Activated T-helper 2 cell treated with anti-CD3 and anti-CD28 coated beads, Interferon-gamma antibody, Interleukin-2, Interleukin-4, amounts not matched to agents 10 μg/mL and 5 μg/mL and 100 μg/mL, durations not matched to agents 14 hours and 24 hours and 36 hours (primary cell): ENCODE measurements around the gene CRIM1. TPM values are rescaled to one million over a fixed set of nuclear protein-coding genes. Genes with fewer than 3 reads are reported as not detected.

Experiments
- DNase-seq: peaks from one replicate; pipeline ENCODE4 v3.0.0; 2021; ENCODE audit warnings: low spot score
- H3K27ac Mint-ChIP-seq: one replicate; pipeline ENCODE4 v1.8.0; 2021; ENCODE audit warnings: mixed read lengths
- H3K27me3 Mint-ChIP-seq: one replicate; pipeline ENCODE4 v1.8.0; 2021; ENCODE audit warnings: low read depth, mixed read lengths
- H3K36me3 Mint-ChIP-seq: one replicate; pipeline ENCODE4 v1.8.0; 2021; ENCODE audit warnings: low read depth, mixed read lengths
- H3K4me1 Mint-ChIP-seq: one replicate; pipeline ENCODE4 v1.8.0; 2021; ENCODE audit warnings: low read depth, mixed read lengths
- H3K4me3 Mint-ChIP-seq: one replicate; pipeline ENCODE4 v1.8.0; 2021; ENCODE audit warnings: low read depth, mild to moderate bottlenecking, moderate library complexity, mixed read lengths
- H3K9me3 Mint-ChIP-seq: one replicate; pipeline ENCODE4 v1.8.0; 2021; ENCODE audit warnings: mixed read lengths
- intact Hi-C: fragments of 100-400 bp; cut with micrococcal nuclease; formaldehyde crosslinking; loops from one replicate; pipeline ENCODE4 v1.15.1; 2023
- total RNA-seq: library from RNA; stranded (reverse); gene quantifications from 2 replicates; pipeline ENCODE4 v1.2.3, GENCODE V29; 2022

Gene CRIM1
- total RNA-seq, 1 donor from 2014 or later = 12.8 TPM

DNA sequence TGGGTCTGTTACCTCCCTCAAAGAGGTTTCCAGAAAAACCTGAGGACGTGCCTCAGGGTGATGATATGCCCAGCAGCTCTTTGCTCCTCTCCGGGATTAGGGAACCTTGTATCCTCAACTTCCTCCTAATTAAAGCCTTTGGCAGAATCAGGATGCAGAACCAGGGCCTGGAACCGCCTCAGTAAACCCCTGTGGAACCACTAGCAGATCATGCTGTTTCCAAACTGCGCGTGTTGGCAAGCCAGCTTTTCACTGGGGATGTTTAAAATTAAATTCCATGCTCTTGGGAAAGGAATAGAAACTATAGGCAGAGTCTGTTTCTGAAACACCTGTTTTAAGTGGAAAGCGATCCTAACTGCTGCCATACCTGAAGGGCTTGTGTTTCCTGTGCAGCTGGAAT lies 26.4 kb downstream of the CRIM1 start:
- Mint-ChIP-seq H3K9me3 (no peaks in the 10 kb centered on the region), H3K4me3 (no peak overlapping the region), H3K27ac (no peak overlapping the region), H3K4me1 (peaks cover 9% of the 10 kb centered on the region), H3K36me3 (no peaks in the 10 kb centered on the region), H3K27me3 (peaks cover 22% of the 10 kb centered on the region)
- no peak for DNase-seq
- intact Hi-C loops = no loop called here

GRCh38 chr2:36382472-36382871 lies 26.9 kb downstream of the CRIM1 start:
- DNase-seq = no peak
- H3K36me3 Mint-ChIP-seq = no peaks in the 10 kb centered on the region
- H3K4me1 Mint-ChIP-seq = peaks cover 12% of the 10 kb centered on the region
- intact Hi-C loops = no loop called here
- no peak overlapping the region for H3K4me3 Mint-ChIP-seq
- H3K9me3 Mint-ChIP-seq = no peaks in the 10 kb centered on the region
- H3K27me3 Mint-ChIP-seq = peaks cover 22% of the 10 kb centered on the region
- no peak overlapping the region for H3K27ac Mint-ChIP-seq

DNA sequence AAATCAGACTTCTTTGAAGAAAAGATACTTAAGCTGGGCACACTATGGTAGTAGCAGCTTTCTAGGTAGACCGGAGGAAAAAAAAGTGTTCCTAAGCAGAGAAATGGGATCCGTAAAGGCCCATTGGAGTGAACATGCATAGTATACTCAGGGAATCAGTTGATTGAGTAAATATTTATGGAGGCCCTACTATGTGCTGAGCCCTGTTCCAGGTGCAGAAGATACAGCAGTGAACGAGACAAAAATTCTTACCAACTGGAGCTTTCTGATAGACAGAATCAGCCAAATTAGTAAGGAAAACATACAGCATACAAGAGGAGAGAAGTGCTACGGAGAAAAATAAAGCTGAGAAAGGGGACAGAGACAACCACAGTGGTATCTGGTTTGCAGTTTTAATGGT lies 28.1 kb downstream of the CRIM1 start:
- Mint-ChIP-seq H3K4me3 (no peak overlapping the region), H3K27me3 (peaks cover 21% of the 10 kb centered on the region), H3K27ac (no peak overlapping the region), H3K9me3 (no peaks in the 10 kb centered on the region), H3K4me1 (peaks cover 14% of the 10 kb centered on the region), H3K36me3 (no peaks in the 10 kb centered on the region)
- DNase-seq = no peak
- intact Hi-C loops = no loop called here

DNA sequence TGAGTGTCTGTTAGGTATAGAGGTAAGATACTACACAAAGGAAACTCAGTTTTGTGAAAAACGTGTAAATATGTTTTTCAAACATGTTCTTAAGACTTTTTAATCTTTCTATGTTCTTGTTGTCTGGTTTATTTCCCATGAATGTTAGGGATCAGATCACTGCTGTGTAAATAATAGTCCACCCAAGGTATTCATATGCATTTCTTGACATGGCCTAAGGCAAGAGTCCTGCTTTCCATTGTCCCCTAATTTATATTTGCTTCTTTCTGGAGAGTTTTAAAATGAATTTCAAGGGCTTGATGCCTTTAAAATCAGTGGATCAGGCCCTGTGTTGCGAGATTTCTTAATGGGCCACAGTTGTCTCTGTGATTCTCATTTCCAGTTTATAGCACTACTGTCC lies 28.9 kb downstream of the CRIM1 start:
- no peak for DNase-seq
- peaks cover 25% of the 10 kb centered on the region for H3K27me3 Mint-ChIP-seq
- H3K4me3 Mint-ChIP-seq = no peak overlapping the region
- no peak overlapping the region for H3K27ac Mint-ChIP-seq
- intact Hi-C loops = no loop called here
- H3K36me3 Mint-ChIP-seq = no peaks in the 10 kb centered on the region
- H3K4me1 Mint-ChIP-seq = peaks cover 11% of the 10 kb centered on the region
- no peaks in the 10 kb centered on the region for H3K9me3 Mint-ChIP-seq

DNA sequence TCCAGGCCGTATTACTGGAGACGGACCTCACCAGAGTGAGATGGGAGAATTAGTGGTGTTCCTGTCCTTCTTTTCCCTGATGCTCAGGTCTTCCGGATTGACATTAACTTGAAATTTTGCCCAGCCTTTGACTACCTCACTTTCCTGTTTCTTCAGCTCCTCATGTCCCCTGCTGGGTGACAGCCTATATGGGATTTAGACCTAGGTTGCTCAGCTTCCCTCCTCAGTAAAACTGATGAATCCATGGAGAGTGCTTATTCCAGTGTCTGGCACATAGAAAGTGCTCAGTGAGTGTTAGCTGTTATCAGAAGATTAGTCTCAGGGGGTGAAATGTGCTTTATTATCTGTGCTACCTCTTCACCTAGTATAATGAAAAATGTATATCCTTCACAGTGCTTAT lies 30.0 kb downstream of the CRIM1 start:
- Mint-ChIP-seq H3K9me3 (no peaks in the 10 kb centered on the region), H3K36me3 (no peaks in the 10 kb centered on the region), H3K4me3 (no peak overlapping the region), H3K4me1 (peaks cover 5% of the 10 kb centered on the region), H3K27me3 (peaks cover 28% of the 10 kb centered on the region), H3K27ac (no peak overlapping the region)
- no peak for DNase-seq
- intact Hi-C loops = no loop called here

DNA sequence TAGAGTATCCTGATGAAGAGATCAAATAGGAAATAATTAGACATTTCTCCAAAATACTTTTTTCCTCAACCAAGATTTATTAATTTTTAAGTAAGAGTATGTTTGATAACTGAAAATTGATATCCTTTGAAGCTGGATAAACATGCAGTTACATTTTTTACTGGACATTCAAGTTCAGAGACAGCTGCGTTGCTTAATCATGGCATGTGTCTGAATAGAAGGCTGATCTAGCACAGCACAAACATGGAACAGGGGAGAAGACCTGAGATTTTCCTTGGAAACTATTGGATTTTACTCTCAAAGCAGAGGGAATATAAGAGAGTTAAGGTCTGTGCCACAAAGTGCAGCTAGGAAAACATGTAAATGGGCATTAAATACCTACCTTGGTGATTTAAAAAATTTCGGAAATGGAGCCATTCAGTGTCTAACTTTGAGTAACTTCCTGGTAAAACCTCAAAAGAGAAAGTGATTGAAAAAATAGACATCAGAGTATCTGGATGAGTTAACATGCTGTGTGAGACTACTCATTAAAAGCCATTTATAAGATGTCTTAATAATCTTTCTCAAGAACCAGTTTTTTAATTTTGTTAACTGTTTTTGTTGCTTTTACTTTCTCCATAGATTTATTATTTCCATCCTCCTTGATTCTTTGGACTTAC lies 31.8 kb downstream of the CRIM1 start:
- Mint-ChIP-seq H3K4me3 (no peak overlapping the region), H3K9me3 (no peaks in the 10 kb centered on the region)

DNA sequence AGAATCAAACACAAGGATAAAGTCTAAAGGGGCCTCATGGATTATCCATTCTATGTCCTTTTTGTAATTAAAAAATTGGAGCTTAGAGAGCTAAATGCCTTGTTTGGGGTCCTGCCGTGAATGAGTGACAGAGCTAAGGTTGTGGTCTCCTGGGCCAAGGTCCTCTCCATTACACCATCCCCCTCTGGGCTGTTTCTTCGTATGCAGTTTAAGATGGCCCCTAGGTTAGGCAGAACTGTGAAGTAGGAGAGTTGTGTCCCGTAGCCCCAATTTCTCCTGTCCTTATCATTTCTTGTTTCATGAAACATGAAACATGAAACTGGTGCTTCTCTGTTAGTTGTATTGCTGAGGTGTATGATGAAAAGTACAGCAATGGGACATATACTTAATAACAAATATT lies 32.9 kb downstream of the CRIM1 start:
- Mint-ChIP-seq H3K27me3 (peaks cover 29% of the 10 kb centered on the region), H3K4me1 (peaks cover 5% of the 10 kb centered on the region), H3K27ac (no peak overlapping the region), H3K4me3 (no peak overlapping the region), H3K9me3 (no peaks in the 10 kb centered on the region), H3K36me3 (no peaks in the 10 kb centered on the region)
- DNase-seq = no peak
- intact Hi-C loops = no loop called here

More for the DNA sequence above, 31.8 kb downstream of the CRIM1 start:
- no peak for DNase-seq
- Mint-ChIP-seq H3K4me1 (peaks cover 5% of the 10 kb centered on the region), H3K27me3 (peaks cover 28% of the 10 kb centered on the region), H3K36me3 (no peaks in the 10 kb centered on the region), H3K27ac (no peak overlapping the region)
- intact Hi-C loops = no loop called here

GRCh38 chr2:36389091-36389564 lies 33.5 kb downstream of the CRIM1 start:
- H3K36me3 Mint-ChIP-seq = no peaks in the 10 kb centered on the region
- H3K9me3 Mint-ChIP-seq = no peaks in the 10 kb centered on the region
- intact Hi-C loops = no loop called here
- peaks cover 31% of the 10 kb centered on the region for H3K27me3 Mint-ChIP-seq
- H3K4me3 Mint-ChIP-seq = no peak overlapping the region
- DNase-seq = no peak
- H3K27ac Mint-ChIP-seq = no peak overlapping the region
- H3K4me1 Mint-ChIP-seq = peaks cover 5% of the 10 kb centered on the region

DNA sequence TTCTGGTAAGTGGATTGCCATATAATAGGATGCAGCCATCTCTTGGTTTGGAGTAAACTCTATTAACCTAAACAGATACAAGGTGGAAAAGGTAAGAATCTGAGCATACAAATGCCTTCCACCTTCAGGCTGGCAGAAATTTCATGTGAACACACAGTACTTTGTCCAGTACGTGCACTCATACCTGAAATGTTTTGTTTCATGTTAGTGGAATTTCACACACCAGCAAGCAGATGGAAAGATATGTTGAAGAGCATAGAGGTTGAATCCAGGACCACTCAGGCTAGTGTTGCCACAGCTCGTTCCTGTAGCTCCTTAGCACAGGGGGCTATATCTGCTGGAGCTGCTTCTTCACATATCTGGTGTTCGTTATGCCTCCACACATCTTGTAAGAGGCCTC lies 34.0 kb downstream of the CRIM1 start:
- H3K4me1 Mint-ChIP-seq = peaks cover 5% of the 10 kb centered on the region
- no peak for DNase-seq
- H3K36me3 Mint-ChIP-seq = no peaks in the 10 kb centered on the region
- no peaks in the 10 kb centered on the region for H3K9me3 Mint-ChIP-seq
- H3K4me3 Mint-ChIP-seq = no peak overlapping the region
- no peak overlapping the region for H3K27ac Mint-ChIP-seq
- H3K27me3 Mint-ChIP-seq = peaks cover 30% of the 10 kb centered on the region
- intact Hi-C loops = no loop called here

GRCh38 chr2:36392571-36393255 lies 37.1 kb downstream of the CRIM1 start:
- H3K4me3 Mint-ChIP-seq = no peak overlapping the region
- peaks cover 2% of the 10 kb centered on the region for H3K4me1 Mint-ChIP-seq
- DNase-seq = no peak
- intact Hi-C loops = no loop called here
- no peak overlapping the region for H3K27ac Mint-ChIP-seq
- peaks cover 15% of the 10 kb centered on the region for H3K27me3 Mint-ChIP-seq
- H3K36me3 Mint-ChIP-seq = no peaks in the 10 kb centered on the region
- H3K9me3 Mint-ChIP-seq = no peaks in the 10 kb centered on the region

GRCh38 chr2:36393738-36394256 lies 38.2 kb downstream of the CRIM1 start:
- Mint-ChIP-seq H3K27ac (no peak overlapping the region), H3K9me3 (no peaks in the 10 kb centered on the region), H3K4me3 (no peak overlapping the region), H3K4me1 (no peaks in the 10 kb centered on the region), H3K36me3 (no peaks in the 10 kb centered on the region), H3K27me3 (peaks cover 10% of the 10 kb centered on the region)
- no peak for DNase-seq
- intact Hi-C loops = no loop called here

- Mint-ChIP-seq H3K36me3 (no peaks in the 10 kb centered on the region), H3K9me3 (no peaks in the 10 kb centered on the region), H3K27ac (no peak overlapping the region), H3K4me1 (no peaks in the 10 kb centered on the region), H3K4me3 (no peak overlapping the region), H3K27me3 (peaks cover 7% of the 10 kb centered on the region)
- no peak for DNase-seq
- intact Hi-C loops = no loop called here
These were observed 39.2 kb downstream of the CRIM1 start for GRCh38 chr2:36394804-36395203.

- no peak for DNase-seq
- H3K9me3 Mint-ChIP-seq = no peaks in the 10 kb centered on the region
- H3K27ac Mint-ChIP-seq = no peak overlapping the region
- intact Hi-C loops = no loop called here
- no peak overlapping the region for H3K4me3 Mint-ChIP-seq
- no peaks in the 10 kb centered on the region for H3K4me1 Mint-ChIP-seq
- no peaks in the 10 kb centered on the region for H3K36me3 Mint-ChIP-seq
- H3K27me3 Mint-ChIP-seq = peaks cover 5% of the 10 kb centered on the region
These were observed 40.3 kb downstream of the CRIM1 start for GRCh38 chr2:36395866-36396265.
